HCT116 (cell line): ENCODE data around the gene CASTOR1. TPM values are rescaled to one million over a fixed set of nuclear protein-coding genes. Genes with fewer than 3 reads are reported as not detected.
A peak's percentile ranks its signal among the peaks of the same experiment; 100 is the strongest.

Experiments
- ATAC-seq: fragments of 200-7000 bp; cut with Tn5 transposase; 2 replicates; pipeline ENCODE4 v1.9.1; 2020; ENCODE audit warnings: mild to moderate bottlenecking, moderate library complexity
- BruUV-seq: library from RNA; stranded (reverse); fragments of 400-500 nt; replicated peaks from 2 replicates; lab custom pipeline; 2021; lab: Mats Ljungman, UMichigan
- CTCF ChIA-PET: fragments of 300-600 bp; sonication (Branson Sonifier 250); formaldehyde crosslinking; loops from one replicate; lab custom pipeline; 2021; ENCODE audit warnings: antibody characterized with exemption; lab: Charles Lee
- POLR2A ChIA-PET: fragments of 300-600, 350-600 bp; sonication (Branson Sonifier 250); formaldehyde crosslinking; loops from one replicate; lab custom pipeline; 2021; ENCODE audit warnings: antibody characterized with exemption; lab: Charles Lee
- RAD21 ChIA-PET, 2 experiments: fragments of 300-600 bp; sonication (Branson Sonifier 250); formaldehyde crosslinking; loops; one replicate each; lab custom pipeline; 2023; ENCODE audit warnings: low total read pairs in 2 of 2; ENCODE audit not compliant: uncharacterized antibody in 2 of 2, unreplicated experiment in 2 of 2, low non-redundant PET in 1 of 2; lab: Charles Lee
- DNase-seq: peaks from one replicate; pipeline ENCODE4 v3.0.0-alpha.2; 2010; ENCODE audit warnings: low read depth, low spot score
- H2AFZ ChIP-seq: fragments of 200-600 bp; shearing (Covaris generic), sonication (generic); 2 replicates; pipeline ENCODE4 v1.6.1; 2017; ENCODE audit warnings: low read depth, mixed run types, mixed read lengths, antibody characterized with exemption, low read length; ENCODE audit not compliant: poor library complexity, severe bottlenecking
- H3K27ac ChIP-seq: 2 replicates; pipeline ENCODE4 v1.5.1; 2012; ENCODE audit warnings: low read depth, low read length
- H3K27me3 ChIP-seq: fragments of 200-600 bp; sonication (generic); 2 replicates; pipeline ENCODE4 v1.6.1; 2016; ENCODE audit warnings: mixed run types, low read length, mixed read lengths; ENCODE audit not compliant: insufficient read depth
- H3K36me3 ChIP-seq, 2 experiments: fragments of 200-500 bp in 1 of 2; fragments of 200-600 bp in 1 of 2; sonication (Bioruptor generic) in 1 of 2; sonication (generic) in 1 of 2; 2 replicates each; pipeline versions ENCODE4 v1.5.1 to v1.6.1; 2014 to 2016; ENCODE audit warnings: low read length in 2 of 2, inconsistent platforms in 1 of 2, mixed read lengths in 1 of 2, mixed run types in 1 of 2; ENCODE audit not compliant: insufficient read depth in 2 of 2, control insufficient read depth in 1 of 2
- H3K4me1 ChIP-seq, 2 experiments: fragments of 200-600 bp in 1 of 2; sonication (generic) in 1 of 2; 2 replicates each; pipeline versions ENCODE4 v1.5.1 to v1.6.1; 2012 to 2017; ENCODE audit warnings: low read length in 2 of 2, inconsistent platforms in 1 of 2, mild to moderate bottlenecking in 1 of 2, mixed read lengths in 1 of 2, mixed run types in 1 of 2, moderate library complexity in 1 of 2; ENCODE audit not compliant: insufficient read depth in 2 of 2, control insufficient read depth in 1 of 2
- H3K4me2 ChIP-seq: fragments of 200-600 bp; sonication (generic); 2 replicates; pipeline ENCODE4 v1.6.1; 2017; ENCODE audit warnings: mixed run types, low read length, mixed read lengths
- H3K4me3 ChIP-seq, 2 experiments: fragments of 200-600 bp in 1 of 2; sonication (generic) in 1 of 2; replicated peaks in 1 of 2; 2 replicates each; pipeline ENCODE4 v1.5.1; 2011 to 2016; ENCODE audit warnings: low read length in 2 of 2, control low read depth in 1 of 2, low read depth in 1 of 2, mild to moderate bottlenecking in 1 of 2, mixed read lengths in 1 of 2, mixed run types in 1 of 2
- H3K79me2 ChIP-seq: fragments of 200-600 bp; sonication (generic); 2 replicates; pipeline ENCODE4 v1.6.1; 2017; ENCODE audit warnings: mild to moderate bottlenecking, mixed run types, low read length, moderate library complexity, mixed read lengths; ENCODE audit not compliant: insufficient read depth
- H3K9ac ChIP-seq: fragments of 200-600 bp; sonication (generic); 2 replicates; pipeline ENCODE4 v1.6.1; 2016; ENCODE audit warnings: low read length, mixed read lengths
- H3K9me2 ChIP-seq: fragments of 200-600 bp; sonication (generic), shearing (Covaris generic); 2 replicates; pipeline ENCODE4 v1.6.1; 2017; ENCODE audit warnings: mixed run types, mild to moderate bottlenecking, moderate library complexity; ENCODE audit not compliant: insufficient read depth
- H3K9me3 ChIP-seq, 2 experiments: fragments of 200-500 bp in 1 of 2; fragments of 200-600 bp in 1 of 2; sonication (Bioruptor generic) in 1 of 2; sonication (generic) in 1 of 2; 2 replicates each; pipeline ENCODE4 v1.6.1; 2014 to 2017; ENCODE audit warnings: low read length in 2 of 2, mixed read lengths in 2 of 2, inconsistent platforms in 1 of 2, low read depth in 1 of 2, mild to moderate bottlenecking in 1 of 2, mixed run types in 1 of 2, moderate library complexity in 1 of 2; ENCODE audit not compliant: control insufficient read depth in 1 of 2, insufficient read depth in 1 of 2
- H4K20me1 ChIP-seq: fragments of 200-600 bp; sonication (generic), shearing (Covaris generic); 2 replicates; pipeline ENCODE4 v1.6.1; 2017; ENCODE audit warnings: mixed run types, mild to moderate bottlenecking, moderate library complexity; ENCODE audit not compliant: insufficient read depth
- EGR1 ChIP-seq: IDR thresholded peaks from 2 replicates; pipeline ENCODE4 v1.6.1; 2012; ENCODE audit warnings: low read depth
- EZH2 ChIP-seq: fragments of 200-600 bp; sonication (generic); IDR thresholded peaks from 2 replicates; pipeline ENCODE4 v1.6.1; 2017; ENCODE audit warnings: antibody characterized with exemption, mixed run types
- EZH2phosphoT487 ChIP-seq: fragments of 200-600 bp; IDR thresholded peaks from 2 replicates; pipeline ENCODE4 v1.6.1; 2018; ENCODE audit warnings: antibody characterized with exemption, borderline replicate concordance
- JUND ChIP-seq: IDR thresholded peaks from 2 replicates; pipeline ENCODE4 v1.6.1; 2012
- POLR2AphosphoS5 ChIP-seq: IDR thresholded peaks from 2 replicates; pipeline ENCODE4 v1.6.1; 2011; ENCODE audit warnings: mild to moderate bottlenecking, low read depth, low read length, moderate library complexity
- RAD21 ChIP-seq: IDR thresholded peaks from 2 replicates; pipeline ENCODE4 v1.6.1; 2012; ENCODE audit warnings: low read depth, mild to moderate bottlenecking
- SP1 ChIP-seq: IDR thresholded peaks from 2 replicates; pipeline ENCODE4 v1.6.1; 2012; ENCODE audit warnings: low read depth
- TCF7L2 ChIP-seq: IDR thresholded peaks from 2 replicates; pipeline ENCODE4 v1.7.0; 2011; ENCODE audit warnings: borderline replicate concordance, inconsistent platforms; ENCODE audit not compliant: insufficient read depth, insufficient read length; ENCODE audit errors: extremely low read depth
- YY1 ChIP-seq: IDR thresholded peaks from 2 replicates; pipeline ENCODE4 v1.6.1; 2011; ENCODE audit warnings: low read length, low read depth, moderate library complexity, mild to moderate bottlenecking; ENCODE audit not compliant: insufficient replicate concordance; ENCODE audit errors: extremely low read depth
- ZFX ChIP-seq: fragments of 450-650 bp; IDR thresholded peaks from 2 replicates; pipeline ENCODE4 v1.6.1; 2017
- ZNF274 ChIP-seq: fragments of 200-500 bp; sonication (Bioruptor generic); IDR thresholded peaks from 2 replicates; pipeline ENCODE4 v1.6.1; 2014; ENCODE audit warnings: mild to moderate bottlenecking, low read depth, low read length, inconsistent platforms
- intact Hi-C: fragments of 100-400 bp; cut with micrococcal nuclease; formaldehyde crosslinking; loops from 2 replicates; pipeline ENCODE4 v1.10.0; 2022
- total RNA-seq: library from RNA; stranded (reverse); gene quantifications from one replicate; pipeline ENCODE4 v1.2.1, GENCODE V29; 2021; ENCODE audit not compliant: unreplicated experiment
- TF ChIP-seq, protein P1 (sequence below): IDR thresholded peaks from 2 replicates; pipeline ENCODE4 v1.6.1; 2011; ENCODE audit warnings: mild to moderate bottlenecking, low read length, moderate library complexity; ENCODE audit not compliant: insufficient replicate concordance; ENCODE audit errors: extremely low read depth

CASTOR1 gene
- total RNA-seq, 1 experiment from 2014 or later, result 6.5 TPM

DNA sequence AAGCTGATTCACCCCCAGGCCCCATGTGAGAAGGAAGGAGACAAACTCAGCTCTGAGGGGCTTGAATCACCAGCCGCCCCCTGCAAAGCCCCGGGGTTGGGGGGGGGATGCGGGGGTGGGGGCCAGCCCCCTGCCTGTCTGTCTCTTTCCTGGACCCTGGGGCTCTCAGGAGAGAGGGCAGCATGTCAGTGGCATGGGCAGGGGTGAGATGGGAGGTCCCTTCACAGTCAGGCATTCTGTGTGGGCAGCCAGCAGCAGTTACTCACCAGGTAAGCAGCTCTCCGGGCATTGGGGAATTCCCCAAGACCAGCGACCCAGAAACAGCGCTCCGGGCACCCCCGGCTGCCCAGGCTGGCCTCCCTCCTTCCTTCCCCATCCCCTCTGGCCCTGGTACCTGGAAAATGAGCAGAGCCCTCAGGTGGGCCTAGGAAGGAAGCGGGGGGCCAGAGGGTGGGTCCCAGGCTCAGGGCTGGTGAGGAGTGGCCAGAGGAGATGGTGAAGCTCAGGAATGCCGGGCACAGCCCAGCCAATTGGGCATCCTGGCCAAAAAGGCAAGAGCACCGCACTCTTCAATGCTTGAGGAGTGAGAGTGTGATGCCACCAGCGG lies 38.5 kb downstream of the CASTOR1 start:
- Histone ChIP-seq H3K27me3 (no peaks in the 10 kb centered on the region), H3K27ac (peak overlapping the region; percentile 90), H3K4me3 (peak overlapping the region; percentile 11 to 21; a peak in 2 of 4 replicates), H3K4me2 (peak overlapping the region; percentile 96), H3K36me3 (peaks cover 0 to 14% of the 10 kb centered on the region in 2 experiments; a peak in 1 of 4 replicates), H3K79me2 (peaks cover 92% of the 10 kb centered on the region), H3K9me3 (no peaks in the 10 kb centered on the region), H3K9me2 (no peaks in the 10 kb centered on the region), H4K20me1 (no peaks in the 10 kb centered on the region), H3K9ac (peak overlapping the region; percentile 84), H3K4me1 (peaks cover 81 to 100% of the 10 kb centered on the region in 2 experiments), H2AFZ (no peak overlapping the region)
- BruUV-seq, result no TSS peak
- ChIA-PET CTCF (interaction anchor here (1.2 to 1.8 kb wide), 3 partner anchors 10 to 143 kb away, joined by 3 to 9 read pairs (median 5); no protein-coding TSS in a partner anchor), POLR2A (interaction anchor here (0.6 to 2.6 kb wide), 13 partner anchors 10 to 173 kb away, joined by 3 to 15 read pairs (median 4); no protein-coding TSS in a partner anchor), RAD21 (interaction anchor here (0.6 to 1.6 kb wide), 3 partner anchors 41 to 161 kb away, joined by 3 to 5 read pairs (median 3); no protein-coding TSS in a partner anchor)
- peak; percentile 6 for TF ChIP-seq POLR2AphosphoS5
- TF ChIP-seq YY1, result no peak
- intact Hi-C loops, result loop anchor here (5.0 kb wide), 1 partner anchor 53 kb away; no protein-coding TSS in a partner anchor
- ATAC-seq (peak; percentile 21; the same call in 1 of the 2 replicates), DNase-seq (no peak)

DNA sequence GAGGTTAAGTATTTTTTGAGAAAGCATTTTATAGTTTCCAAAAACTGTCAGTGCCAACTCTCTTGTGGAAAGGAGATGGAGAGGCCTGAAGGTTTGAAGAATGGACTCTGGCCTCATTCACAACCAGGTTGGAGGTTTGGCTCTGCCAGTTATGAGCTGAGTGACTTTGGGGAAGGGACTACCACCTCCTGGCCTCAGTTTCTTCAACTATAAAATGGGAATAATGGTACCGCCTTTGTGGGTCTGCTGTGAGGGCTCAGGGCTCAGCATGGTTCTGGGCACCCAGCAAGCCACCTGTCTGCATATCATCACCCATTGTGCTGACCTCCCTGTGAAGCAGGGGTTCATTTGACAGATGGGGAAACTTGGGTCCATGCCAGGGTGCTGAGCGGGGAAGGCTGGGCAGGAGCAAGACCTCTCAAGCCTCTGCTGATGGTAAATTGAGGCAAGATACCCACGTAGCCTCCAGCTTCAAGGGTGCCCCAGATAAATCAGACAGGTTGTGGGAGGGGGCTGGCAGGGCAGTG lies 39.2 kb downstream of the CASTOR1 start:
- Histone ChIP-seq H2AFZ (no peak overlapping the region), H3K27me3 (no peaks in the 10 kb centered on the region), H3K27ac (peak overlapping the region; percentile 85), H3K9ac (peak overlapping the region; percentile 84), H3K9me2 (no peaks in the 10 kb centered on the region), H3K9me3 (no peaks in the 10 kb centered on the region), H4K20me1 (no peaks in the 10 kb centered on the region), H3K36me3 (peaks cover 0 to 19% of the 10 kb centered on the region in 2 experiments; a peak in 1 of 4 replicates), H3K4me1 (peaks cover 82 to 100% of the 10 kb centered on the region in 2 experiments), H3K4me3 (no peak overlapping the region), H3K4me2 (peak overlapping the region; percentile 96), H3K79me2 (peaks cover 92% of the 10 kb centered on the region)
- BruUV-seq, result no TSS peak
- DNase-seq (no peak), ATAC-seq (no peak)
- CTCF ChIA-PET, result interaction anchor here (1.2 to 1.8 kb wide), 3 partner anchors 10 to 142 kb away, joined by 3 to 9 read pairs (median 5); no protein-coding TSS in a partner anchor
- RAD21 ChIA-PET, result interaction anchor here (0.6 to 1.6 kb wide), 3 partner anchors 40 to 161 kb away, joined by 3 to 5 read pairs (median 3); no protein-coding TSS in a partner anchor
- intact Hi-C loops, result loop anchor here (5.0 kb wide), 1 partner anchor 53 kb away; no protein-coding TSS in a partner anchor
- POLR2A ChIA-PET, result interaction anchor here (0.9 to 2.6 kb wide), 12 partner anchors 12 to 137 kb away, joined by 3 to 15 read pairs (median 4); no protein-coding TSS in a partner anchor
- TF ChIP-seq TCF7L2 (no peak), YY1 (no peak), JUND (no peak), ZFX (no peak), ZNF274 (no peak), EZH2phosphoT487 (no peak), POLR2AphosphoS5 (no peak), EZH2 (no peak), SP1 (no peak), EGR1 (no peak), RAD21 (no peak)
- TF ChIP-seq, protein P1, sequence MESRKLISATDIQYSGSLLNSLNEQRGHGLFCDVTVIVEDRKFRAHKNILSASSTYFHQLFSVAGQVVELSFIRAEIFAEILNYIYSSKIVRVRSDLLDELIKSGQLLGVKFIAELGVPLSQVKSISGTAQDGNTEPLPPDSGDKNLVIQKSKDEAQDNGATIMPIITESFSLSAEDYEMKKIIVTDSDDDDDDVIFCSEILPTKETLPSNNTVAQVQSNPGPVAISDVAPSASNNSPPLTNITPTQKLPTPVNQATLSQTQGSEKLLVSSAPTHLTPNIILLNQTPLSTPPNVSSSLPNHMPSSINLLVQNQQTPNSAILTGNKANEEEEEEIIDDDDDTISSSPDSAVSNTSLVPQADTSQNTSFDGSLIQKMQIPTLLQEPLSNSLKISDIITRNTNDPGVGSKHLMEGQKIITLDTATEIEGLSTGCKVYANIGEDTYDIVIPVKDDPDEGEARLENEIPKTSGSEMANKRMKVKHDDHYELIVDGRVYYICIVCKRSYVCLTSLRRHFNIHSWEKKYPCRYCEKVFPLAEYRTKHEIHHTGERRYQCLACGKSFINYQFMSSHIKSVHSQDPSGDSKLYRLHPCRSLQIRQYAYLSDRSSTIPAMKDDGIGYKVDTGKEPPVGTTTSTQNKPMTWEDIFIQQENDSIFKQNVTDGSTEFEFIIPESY, result no peak
